Astrocyte of the cerebellum (primary cell): ENCODE results near the gene MRPS12.
"Not testable (repeated sequence)": the region's sequence is repeated elsewhere in the genome, so short reads cannot be mapped to it uniquely, and the experiment has no call there.

Source experiments
- DNase-seq: peaks from one replicate; pipeline ENCODE4 v3.0.0-alpha.2; 2011; ENCODE audit warnings: low read depth
- H3K4me3 ChIP-seq: 2 replicates; pipeline ENCODE4 v1.5.1; 2011; ENCODE audit warnings: mild to moderate bottlenecking, low read depth, low read length, moderate library complexity
- CTCF ChIP-seq: IDR thresholded peaks from 2 replicates; pipeline ENCODE4 v1.5.1; 2012; ENCODE audit warnings: low read length, low read depth, moderate library complexity, mild to moderate bottlenecking; ENCODE audit errors: missing control alignments
- in situ Hi-C: cut with HindIII; loops from 2 replicates; pipeline ENCODE4 v1.10.0; 2017; ENCODE audit warnings: low sequenced_read_pairs

MRPS12 gene

GRCh38 chr19:38958301-38958700 is 27.6 kb downstream of the MRPS12 start:
- no peak for DNase-seq
- in situ Hi-C loops = no loop called here
- no peak for TF ChIP-seq CTCF
- no peak overlapping the region for H3K4me3 ChIP-seq

- DNase-seq = no peak
- H3K4me3 ChIP-seq = no peak overlapping the region
- in situ Hi-C loops = no loop called here
- no peak for TF ChIP-seq CTCF
Observed at GRCh38 chr19:38959618-38960017, 28.9 kb downstream of the MRPS12 start.

- DNase-seq = no peak
- in situ Hi-C loops = no loop called here
- TF ChIP-seq CTCF = no peak
- no peak overlapping the region for H3K4me3 ChIP-seq
Observed at GRCh38 chr19:38964738-38965137, 34.0 kb downstream of the MRPS12 start.

GRCh38 chr19:38966149-38966548 is 35.4 kb downstream of the MRPS12 start:
- H3K4me3 ChIP-seq, DNase-seq, in situ Hi-C loops: not testable (repeated sequence)

- TF ChIP-seq CTCF = no peak
- no peak for DNase-seq
- H3K4me3 ChIP-seq = no peak overlapping the region
- in situ Hi-C loops = no loop called here
Observed at GRCh38 chr19:38970664-38971532, 40.2 kb downstream of the MRPS12 start.

GRCh38 chr19:38971672-38972071 is 40.9 kb downstream of the MRPS12 start:
- no peak for DNase-seq
- TF ChIP-seq CTCF = no peak
- H3K4me3 ChIP-seq = no peak overlapping the region
- in situ Hi-C loops = no loop called here

GRCh38 chr19:38974624-38975213 is 44.0 kb downstream of the MRPS12 start:
- TF ChIP-seq CTCF = no peak
- in situ Hi-C loops = no loop called here
- peak overlapping the region; percentile 76 for H3K4me3 ChIP-seq
- DNase-seq = no peak
